A549 treated with Hydrocortisone at 1 μM for 4 hours (cell line): ENCODE measurements around the gene TTLL10. TPM values are rescaled to one million over a fixed set of nuclear protein-coding genes. Genes with fewer than 3 reads are reported as not detected.

ENCODE experiments used
- total RNA-seq: library from RNA; stranded (reverse); fragments of 200-300 nt; extraction: Qiagen RNA extraction; gene quantifications from 5 replicates; pipeline ENCODE4 v1.2.3, GENCODE V29; 2022

Gene TTLL10, protein sequence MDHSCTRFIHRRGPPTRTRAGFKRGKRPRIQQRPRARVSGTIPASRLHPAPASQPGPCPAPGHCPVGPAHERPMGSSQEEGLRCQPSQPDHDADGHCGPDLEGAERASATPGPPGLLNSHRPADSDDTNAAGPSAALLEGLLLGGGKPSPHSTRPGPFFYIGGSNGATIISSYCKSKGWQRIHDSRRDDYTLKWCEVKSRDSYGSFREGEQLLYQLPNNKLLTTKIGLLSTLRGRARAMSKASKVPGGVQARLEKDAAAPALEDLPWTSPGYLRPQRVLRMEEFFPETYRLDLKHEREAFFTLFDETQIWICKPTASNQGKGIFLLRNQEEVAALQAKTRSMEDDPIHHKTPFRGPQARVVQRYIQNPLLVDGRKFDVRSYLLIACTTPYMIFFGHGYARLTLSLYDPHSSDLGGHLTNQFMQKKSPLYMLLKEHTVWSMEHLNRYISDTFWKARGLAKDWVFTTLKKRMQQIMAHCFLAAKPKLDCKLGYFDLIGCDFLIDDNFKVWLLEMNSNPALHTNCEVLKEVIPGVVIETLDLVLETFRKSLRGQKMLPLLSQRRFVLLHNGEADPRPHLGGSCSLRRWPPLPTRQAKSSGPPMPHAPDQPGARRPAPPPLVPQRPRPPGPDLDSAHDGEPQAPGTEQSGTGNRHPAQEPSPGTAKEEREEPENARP
- total RNA-seq: not detected in 5 replicates

DNA sequence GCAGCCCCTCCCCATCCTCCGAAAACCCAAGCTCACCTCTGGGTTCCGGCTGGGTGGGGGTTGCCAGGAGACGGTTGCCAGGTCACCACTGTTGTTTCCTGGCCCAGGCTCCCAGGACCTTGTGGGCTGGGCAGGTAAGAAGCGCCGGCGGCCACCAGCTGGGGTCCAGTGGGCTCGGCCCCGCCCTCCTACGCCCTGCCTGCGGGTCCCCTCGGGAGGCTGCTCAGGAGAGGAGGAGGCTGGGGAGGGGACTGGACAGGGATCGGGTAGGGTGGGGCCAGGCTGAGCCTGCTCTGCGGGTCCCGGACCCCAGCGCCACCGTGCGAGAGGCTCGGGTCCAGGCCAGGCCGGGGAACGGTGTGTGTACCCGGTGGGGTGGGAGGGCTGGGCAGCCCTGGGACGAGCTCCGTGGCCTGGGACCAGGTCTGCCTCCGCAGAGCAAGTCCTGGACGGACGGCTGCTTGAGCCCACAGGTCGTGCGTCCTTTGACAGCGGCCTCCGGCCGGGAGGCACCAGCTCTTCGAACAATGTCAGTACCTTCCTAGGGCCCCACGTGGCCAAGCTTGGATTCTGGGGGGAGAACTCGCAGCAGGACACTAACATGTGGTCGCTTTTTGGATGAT is at the start of gene TTLL10:
TTLL10 (plus strand) TSS at position 88 of the 623 bp plus-strand sequence. CDS start 5,336 bp downstream, outside the sequence.

DNA sequence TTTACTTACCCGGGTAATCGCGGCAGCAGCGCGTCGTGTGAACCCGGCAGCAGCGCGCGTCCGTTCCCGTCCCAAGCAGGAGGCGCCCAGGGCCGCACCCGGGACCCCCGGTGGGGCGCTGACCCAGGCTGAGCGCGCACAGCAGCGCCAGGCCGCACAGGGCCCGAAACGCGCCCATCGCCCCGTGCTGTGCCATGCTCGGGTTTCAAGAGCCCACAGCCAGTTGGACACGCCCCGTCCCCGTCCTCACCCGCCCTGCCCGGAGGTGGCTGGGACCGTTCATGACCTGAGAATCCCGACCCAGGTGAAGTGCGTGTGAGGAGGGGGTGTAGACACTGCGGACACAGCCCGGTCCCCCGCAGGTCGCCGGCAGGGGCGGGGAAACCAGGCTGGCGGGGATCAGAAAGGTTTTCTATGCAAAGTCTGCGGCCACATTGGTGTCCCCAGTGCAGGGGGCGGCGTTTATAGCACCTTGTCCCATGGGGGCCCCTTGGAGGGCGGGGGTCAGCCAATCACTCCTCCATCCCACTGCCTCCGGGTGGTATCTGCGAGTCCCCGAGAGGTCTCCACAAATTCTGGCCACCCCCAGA is 32.8 kb downstream of the TTLL10 start, which contains the start of gene TNFRSF18:
TNFRSF18 (minus strand) TSS at position 217 of the 590 bp plus-strand sequence; CDS start at position 196, 21 bp downstream.

DNA sequence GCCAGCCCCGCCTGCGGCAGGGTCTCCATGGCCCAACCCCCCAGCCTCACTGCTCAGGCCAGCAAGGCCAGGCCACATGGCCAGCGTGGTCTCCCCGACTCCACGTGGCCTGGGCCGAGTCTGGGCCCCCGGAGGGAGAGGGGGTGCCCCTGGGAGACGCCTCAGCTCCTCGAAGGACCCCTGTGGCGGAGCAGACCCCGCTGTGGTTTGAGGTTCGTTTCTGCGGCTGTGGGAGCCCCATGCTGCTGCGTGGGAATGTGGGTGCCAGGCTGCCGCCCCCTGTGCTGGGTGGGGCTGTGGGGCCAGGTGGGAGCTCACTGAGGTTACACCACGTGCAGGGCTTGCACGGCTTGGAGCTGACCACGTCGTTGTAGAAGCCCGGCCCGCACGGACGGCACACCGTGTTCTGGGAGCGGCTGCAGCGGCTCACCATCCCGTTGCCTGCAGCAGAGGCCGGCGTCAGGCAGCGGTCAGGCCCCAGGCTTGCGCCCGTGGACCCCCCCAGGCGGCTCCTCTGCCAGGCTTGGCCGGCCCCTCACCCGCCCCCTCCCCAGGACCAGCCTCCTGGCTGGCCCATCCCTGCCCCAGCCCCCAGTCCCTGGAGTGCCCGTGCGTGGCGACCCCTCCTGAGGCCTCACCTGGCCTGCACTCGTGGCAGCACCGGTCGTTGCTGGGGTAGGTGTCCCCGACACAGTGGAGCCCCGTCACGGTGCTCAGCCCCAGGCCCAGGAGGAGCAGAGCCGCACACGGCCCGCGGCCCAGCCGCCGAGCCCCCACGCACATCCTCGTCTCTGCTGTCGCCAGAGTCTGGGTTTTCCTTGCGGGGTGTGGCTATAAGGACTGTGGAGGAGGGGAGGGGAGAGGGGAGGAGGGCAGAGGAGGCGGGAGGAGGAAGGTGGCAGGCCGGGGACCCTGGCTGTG is 39.9 kb downstream of the TTLL10 start, which contains the start of gene TNFRSF4:
TNFRSF4 (minus strand) TSS at position 809 of the 921 bp plus-strand sequence; CDS start at position 783, 26 bp downstream.

DNA sequence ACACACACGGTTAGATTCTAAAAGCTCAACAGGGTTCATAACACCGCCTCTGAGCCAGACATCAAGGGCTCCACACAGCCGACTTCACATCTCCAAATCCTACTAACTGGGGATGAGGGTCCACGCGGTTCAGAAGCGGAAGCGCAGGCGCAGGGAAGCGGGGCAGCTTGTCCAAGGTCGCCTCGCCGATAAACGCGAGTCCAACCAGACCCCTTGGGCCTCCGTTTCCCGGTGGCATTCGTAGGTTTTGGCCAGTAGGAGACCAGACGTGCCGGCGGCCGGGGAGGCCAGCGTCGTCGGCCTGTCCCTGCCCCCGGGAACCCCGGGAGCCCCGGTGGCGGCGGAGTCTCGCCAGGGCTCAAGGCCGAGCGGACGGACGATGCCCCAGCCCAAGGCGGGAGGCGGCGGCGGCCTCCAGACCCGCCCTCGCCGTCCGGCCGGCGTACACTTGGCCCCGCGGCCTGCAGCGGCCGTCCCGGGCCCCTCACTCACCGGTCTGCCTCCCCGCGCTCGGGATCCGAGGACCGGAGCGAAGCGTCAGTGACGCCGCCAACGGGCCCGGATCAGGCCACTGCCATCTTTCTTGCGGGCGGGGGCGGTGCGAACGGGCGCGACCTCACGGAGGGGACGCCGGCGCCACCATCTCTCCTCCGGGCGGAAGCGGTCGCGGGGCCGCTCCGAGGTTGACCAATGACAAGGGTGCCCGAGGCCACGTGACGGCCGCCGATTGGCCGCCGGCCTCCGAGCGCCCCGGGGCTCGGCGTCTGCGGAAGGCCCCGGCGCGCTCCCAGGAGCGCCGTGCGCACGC is 57.9 kb downstream of the TTLL10 start, which contains the start of gene SDF4:
SDF4 (minus strand) TSS at position 602 of the 808 bp plus-strand sequence. CDS start 3,229 bp downstream, outside the sequence.

DNA sequence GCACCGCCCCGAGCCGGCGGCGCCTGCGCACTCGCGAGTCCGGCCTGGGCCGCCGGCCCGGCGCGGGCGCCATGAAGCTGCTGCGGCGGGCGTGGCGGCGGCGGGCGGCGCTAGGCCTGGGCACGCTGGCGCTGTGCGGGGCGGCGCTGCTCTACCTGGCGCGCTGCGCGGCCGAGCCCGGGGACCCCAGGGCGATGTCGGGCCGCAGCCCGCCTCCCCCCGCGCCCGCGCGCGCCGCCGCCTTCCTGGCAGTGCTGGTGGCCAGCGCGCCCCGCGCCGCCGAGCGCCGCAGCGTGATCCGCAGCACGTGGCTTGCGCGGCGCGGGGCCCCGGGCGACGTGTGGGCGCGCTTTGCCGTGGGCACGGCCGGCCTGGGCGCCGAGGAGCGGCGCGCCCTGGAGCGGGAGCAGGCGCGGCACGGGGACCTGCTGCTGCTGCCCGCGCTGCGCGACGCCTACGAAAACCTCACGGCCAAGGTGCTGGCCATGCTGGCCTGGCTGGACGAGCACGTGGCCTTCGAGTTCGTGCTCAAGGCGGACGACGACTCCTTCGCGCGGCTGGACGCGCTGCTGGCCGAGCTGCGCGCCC is 58.6 kb downstream of the TTLL10 start, which contains the start of gene B3GALT6:
B3GALT6 (plus strand) TSS at position 30 of the 588 bp plus-strand sequence; CDS start at position 72, 42 bp downstream.

DNA sequence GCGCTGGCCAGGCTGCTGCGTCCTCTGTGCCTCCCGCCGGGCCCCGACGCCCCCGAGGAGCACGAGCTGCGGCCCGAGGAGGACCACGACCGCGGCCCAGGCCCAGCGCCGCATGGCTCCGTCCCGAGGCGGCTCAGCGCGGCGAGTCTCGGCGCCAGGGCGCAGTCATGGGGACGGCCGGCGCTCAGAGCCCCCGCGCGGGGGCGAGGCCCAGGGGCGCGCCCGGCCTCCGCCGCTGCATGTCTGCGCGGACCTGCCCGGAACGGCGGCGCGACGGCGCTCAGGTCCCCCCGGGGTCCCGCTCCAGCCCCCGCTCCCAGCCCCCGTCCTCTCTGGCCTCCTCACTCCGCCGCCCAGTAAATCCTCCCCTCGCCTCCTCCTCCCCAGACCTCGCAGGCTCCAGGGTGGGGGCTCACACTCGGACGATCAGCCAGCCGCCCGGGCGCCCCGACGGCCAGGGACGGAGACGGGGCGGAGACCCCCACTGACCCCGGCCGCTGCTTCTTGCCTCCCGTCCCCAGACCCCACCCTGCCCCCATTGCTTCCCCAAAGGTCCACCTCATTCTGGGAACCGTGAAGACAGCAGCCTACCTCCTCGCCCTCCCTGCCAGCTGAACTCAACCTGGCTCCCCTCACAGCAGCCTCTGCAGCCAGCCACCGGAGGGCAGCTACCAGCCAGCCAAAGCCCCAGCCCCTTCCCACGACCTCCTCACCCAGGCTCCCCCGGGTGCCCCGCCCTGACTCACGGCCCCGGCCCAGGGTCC is 73.1 kb downstream of the TTLL10 start, which contains the start of gene C1QTNF12:
C1QTNF12 (minus strand) TSS at position 146 of the 764 bp plus-strand sequence; CDS start at position 114, 32 bp downstream.

Other genes with a start within 250 kb of the TTLL10 start
- gene SAMD11, start 250.0 kb upstream of the TTLL10 start, total RNA-seq: 16.2 to 28.1 TPM (median 24.5 TPM) in 5 replicates
- 74.7 to 85.5 TPM (median 78.1 TPM) in 5 replicates for gene NOC2L, start 214.6 kb upstream of the TTLL10 start, total RNA-seq
- gene KLHL17, start 213.3 kb upstream of the TTLL10 start, total RNA-seq: 9.7 to 15.2 TPM (median 13.4 TPM) in 5 replicates
- 4.4 to 5.7 TPM (median 4.9 TPM) in 5 replicates for gene PLEKHN1, start 207.4 kb upstream of the TTLL10 start, total RNA-seq
- gene PERM1, start 191.8 kb upstream of the TTLL10 start, total RNA-seq: 0.10 to 0.18 TPM (median 0.14 TPM) in 5 replicates
- gene HES4, start 173.8 kb upstream of the TTLL10 start, total RNA-seq: 15.6 to 64.4 TPM (median 55.7 TPM) in 5 replicates
- gene ISG15, start 160.4 kb upstream of the TTLL10 start, total RNA-seq: 12.6 to 22.7 TPM (median 20.9 TPM) in 5 replicates
- gene AGRN, start 153.8 kb upstream of the TTLL10 start, total RNA-seq: 89.0 to 113 TPM (median 105 TPM) in 5 replicates
- gene RNF223, start 99.6 kb upstream of the TTLL10 start, total RNA-seq: 0.14 to 0.47 TPM (median 0.30 TPM) in 5 replicates
- 9.2 to 14.7 TPM (median 13.6 TPM) in 5 replicates for gene C1orf159, start 57.8 kb upstream of the TTLL10 start, total RNA-seq
- gene TNFRSF18, start 32.7 kb downstream of the TTLL10 start, total RNA-seq: 0.17 to 0.42 TPM in 2 of 5 replicates, not detected in the others
- 0.09 to 0.34 TPM (median 0.25 TPM) in 3 of 5 replicates, not detected in the others for gene TNFRSF4, start 40.3 kb downstream of the TTLL10 start, total RNA-seq
- gene SDF4, start 58.1 kb downstream of the TTLL10 start, total RNA-seq: 113 to 131 TPM (median 122 TPM) in 5 replicates
- 11.3 to 19.2 TPM (median 17.6 TPM) in 5 replicates for gene B3GALT6, start 58.4 kb downstream of the TTLL10 start, total RNA-seq
- 0.97 to 2.3 TPM (median 1.3 TPM) in 5 replicates for gene C1QTNF12, start 72.8 kb downstream of the TTLL10 start, total RNA-seq
- gene UBE2J2, start 100.0 kb downstream of the TTLL10 start, total RNA-seq: 36.7 to 49.8 TPM (median 47.1 TPM) in 5 replicates
- 0.76 to 1.3 TPM (median 0.84 TPM) in 5 replicates for gene SCNN1D, start 106.6 kb downstream of the TTLL10 start, total RNA-seq
- 12.0 to 17.3 TPM (median 13.6 TPM) in 5 replicates for gene ACAP3, start 134.1 kb downstream of the TTLL10 start, total RNA-seq
- gene PUSL1, start 134.7 kb downstream of the TTLL10 start, total RNA-seq: 14.3 to 24.7 TPM (median 22.7 TPM) in 5 replicates
- gene INTS11, start 150.8 kb downstream of the TTLL10 start, total RNA-seq: 53.7 to 59.5 TPM (median 54.7 TPM) in 5 replicates
- 17.2 to 23.3 TPM (median 21.9 TPM) in 5 replicates for gene CPTP, start 150.9 kb downstream of the TTLL10 start, total RNA-seq
- gene TAS1R3, start 157.4 kb downstream of the TTLL10 start, total RNA-seq: 0.07 to 0.24 TPM (median 0.20 TPM) in 5 replicates
- 50.0 to 68.0 TPM (median 63.0 TPM) in 5 replicates for gene DVL1, start 175.5 kb downstream of the TTLL10 start, total RNA-seq
- gene MXRA8, start 184.7 kb downstream of the TTLL10 start, total RNA-seq: 0.12 to 0.25 TPM (median 0.16 TPM) in 5 replicates
- 95.4 to 183 TPM (median 168 TPM) in 5 replicates for gene AURKAIP1, start 201.3 kb downstream of the TTLL10 start, total RNA-seq
- gene CCNL2, start 225.5 kb downstream of the TTLL10 start, total RNA-seq: 42.3 to 54.3 TPM (median 50.5 TPM) in 5 replicates
- 128 to 154 TPM (median 130 TPM) in 5 replicates for gene MRPL20, start 233.4 kb downstream of the TTLL10 start, total RNA-seq
- 0.06 to 0.14 TPM (median 0.14 TPM) in 3 of 5 replicates, not detected in the others for gene ANKRD65, start 247.4 kb downstream of the TTLL10 start, total RNA-seq